Activated naive CD4-positive, alpha-beta T cell treated with anti-CD3 and anti-CD28 coated beads, Interleukin-2, amount 50 U/mL, for 72 hours (primary cell): ENCODE data around the gene ZNF138. TPM values are rescaled to one million over a fixed set of nuclear protein-coding genes. Genes with fewer than 3 reads are reported as not detected.
"Not testable (repeated sequence)": the region's sequence is repeated elsewhere in the genome, so short reads cannot be mapped to it uniquely, and the experiment has no call there.

Experiments used
- ATAC-seq, 2 donors: fragments of 150-1000 bp; cut with Tn5 transposase; 2 replicates each; pipeline ENCODE4 v1.10.0; 2021; ENCODE audit warnings: mild to moderate bottlenecking in 2 of 2, moderate library complexity in 2 of 2
- DNase-seq, 2 donors: peaks; one replicate each; pipeline ENCODE4 v3.0.0; 2021 to 2022; ENCODE audit warnings: low spot score in 2 of 2
- H3K27ac Mint-ChIP-seq, 2 donors: one replicate each; pipeline ENCODE4 v1.8.0; 2022; ENCODE audit warnings: mild to moderate bottlenecking in 2 of 2, mixed read lengths in 2 of 2
- H3K36me3 Mint-ChIP-seq, 2 donors: one replicate each; pipeline ENCODE4 v1.8.0; 2022; ENCODE audit warnings: mixed read lengths in 2 of 2
- H3K9me3 Mint-ChIP-seq, 2 donors: one replicate each; pipeline ENCODE4 v1.8.0; 2022; ENCODE audit warnings: mixed read lengths in 2 of 2
- total RNA-seq, 2 donors: library from RNA; stranded (reverse); gene quantifications; one replicate each; pipeline ENCODE4 v1.2.3, GENCODE V29; 2022

Gene ZNF138
- total RNA-seq, 2 donors from 2014 or later = 11.1 to 11.3 TPM

GRCh38 chr7:64811767-64812166, 17.5 kb downstream of the ZNF138 start:
- Mint-ChIP-seq H3K36me3 (peaks cover 20 to 52% of the 10 kb centered on the region in 2 donors), H3K27ac (no peak overlapping the region), H3K9me3 (no peaks in the 10 kb centered on the region)
- DNase-seq (no peak), ATAC-seq (no peak)

- peaks cover 48 to 52% of the 10 kb centered on the region in 2 donors for H3K36me3 Mint-ChIP-seq
- H3K9me3 Mint-ChIP-seq = peaks cover 34 to 35% of the 10 kb centered on the region in 2 donors
- H3K27ac Mint-ChIP-seq = no peak overlapping the region
- ATAC-seq (no peak), DNase-seq (no peak)
Measured at GRCh38 chr7:64830926-64831325, 36.7 kb downstream of the ZNF138 start.

GRCh38 chr7:64832136-64832535, 37.9 kb downstream of the ZNF138 start:
- no peak overlapping the region for H3K27ac Mint-ChIP-seq
- no peak for ATAC-seq
- DNase-seq = no peak
- H3K36me3 Mint-ChIP-seq = peaks cover 54 to 61% of the 10 kb centered on the region in 2 donors
- peaks cover 43% of the 10 kb centered on the region in 2 donors for H3K9me3 Mint-ChIP-seq

GRCh38 chr7:64834989-64835388, 40.8 kb downstream of the ZNF138 start:
- Mint-ChIP-seq H3K9me3 (peaks cover 52 to 64% of the 10 kb centered on the region in 2 donors), H3K36me3 (peaks cover 69 to 74% of the 10 kb centered on the region in 2 donors), H3K27ac (no peak overlapping the region)
- ATAC-seq (no peak), DNase-seq (no peak)

- H3K36me3 Mint-ChIP-seq = peaks cover 63 to 69% of the 10 kb centered on the region in 2 donors
- H3K27ac Mint-ChIP-seq, DNase-seq, ATAC-seq: not testable (repeated sequence)
- H3K9me3 Mint-ChIP-seq = peaks cover 49 to 62% of the 10 kb centered on the region in 2 donors
Measured at GRCh38 chr7:64835856-64836255, 41.6 kb downstream of the ZNF138 start.

- not testable (repeated sequence) for H3K27ac Mint-ChIP-seq, ATAC-seq, DNase-seq
- peaks cover 32 to 44% of the 10 kb centered on the region in 2 donors for H3K9me3 Mint-ChIP-seq
- H3K36me3 Mint-ChIP-seq = peaks cover 42 to 47% of the 10 kb centered on the region in 2 donors
Measured at GRCh38 chr7:64838051-64838450, 43.8 kb downstream of the ZNF138 start.

- DNase-seq (no peak), ATAC-seq (no peak)
- peaks cover 32 to 44% of the 10 kb centered on the region in 2 donors for H3K9me3 Mint-ChIP-seq
- H3K27ac Mint-ChIP-seq = no peak overlapping the region
- H3K36me3 Mint-ChIP-seq = peaks cover 41 to 46% of the 10 kb centered on the region in 2 donors
Measured at GRCh38 chr7:64838691-64839090, 44.5 kb downstream of the ZNF138 start.

- H3K36me3 Mint-ChIP-seq = peaks cover 37 to 43% of the 10 kb centered on the region in 2 donors
- peaks cover 30 to 40% of the 10 kb centered on the region in 2 donors for H3K9me3 Mint-ChIP-seq
- no peak overlapping the region for H3K27ac Mint-ChIP-seq
- ATAC-seq = no peak
- DNase-seq = no peak
Measured at GRCh38 chr7:64839910-64840309, 45.7 kb downstream of the ZNF138 start.

GRCh38 chr7:64849250-64849923, 55.2 kb downstream of the ZNF138 start:
- Mint-ChIP-seq H3K9me3 (peaks cover 5 to 20% of the 10 kb centered on the region in 2 donors), H3K36me3 (peaks cover 5 to 20% of the 10 kb centered on the region in 2 donors), H3K27ac (no peak overlapping the region)
- DNase-seq (no peak), ATAC-seq (no peak)

GRCh38 chr7:64849924-64850499, 55.8 kb downstream of the ZNF138 start:
- ATAC-seq (no peak), DNase-seq (no peak)
- peaks cover 5 to 18% of the 10 kb centered on the region in 2 donors for H3K9me3 Mint-ChIP-seq
- peaks cover 2 to 17% of the 10 kb centered on the region in 2 donors for H3K36me3 Mint-ChIP-seq
- no peak overlapping the region for H3K27ac Mint-ChIP-seq

GRCh38 chr7:64853679-64854078, 59.5 kb downstream of the ZNF138 start:
- ATAC-seq (no peak), DNase-seq (no peak)
- Mint-ChIP-seq H3K9me3 (peaks cover 5 to 9% of the 10 kb centered on the region in 2 donors), H3K27ac (no peak overlapping the region), H3K36me3 (peaks cover 0 to 10% of the 10 kb centered on the region in 2 donors)

- peaks cover 0 to 5% of the 10 kb centered on the region in 2 donors for H3K9me3 Mint-ChIP-seq
- no peak overlapping the region for H3K27ac Mint-ChIP-seq
- ATAC-seq (no peak), DNase-seq (no peak)
- peaks cover 0 to 6% of the 10 kb centered on the region in 2 donors for H3K36me3 Mint-ChIP-seq
Measured at GRCh38 chr7:64854969-64855368, 60.7 kb downstream of the ZNF138 start.

- Mint-ChIP-seq H3K27ac (no peak overlapping the region), H3K36me3 (peaks cover 9% of the 10 kb centered on the region in 2 donors), H3K9me3 (peaks cover 0 to 7% of the 10 kb centered on the region in 2 donors)
- ATAC-seq (no peak), DNase-seq (no peak)
Measured at GRCh38 chr7:64863021-64863420, 68.8 kb downstream of the ZNF138 start.

GRCh38 chr7:64863530-64863929, 69.3 kb downstream of the ZNF138 start:
- DNase-seq, H3K27ac Mint-ChIP-seq, H3K9me3 Mint-ChIP-seq, ATAC-seq: not testable (repeated sequence)
- H3K36me3 Mint-ChIP-seq = peaks cover 9 to 14% of the 10 kb centered on the region in 2 donors

- peaks cover 0 to 7% of the 10 kb centered on the region in 2 donors for H3K9me3 Mint-ChIP-seq
- H3K36me3 Mint-ChIP-seq = peaks cover 9 to 14% of the 10 kb centered on the region in 2 donors
- no peak overlapping the region for H3K27ac Mint-ChIP-seq
- ATAC-seq (no peak), DNase-seq (no peak)
Measured at GRCh38 chr7:64863969-64864368, 69.7 kb downstream of the ZNF138 start.

GRCh38 chr7:64867863-64868440, 73.7 kb downstream of the ZNF138 start:
- peaks cover 0 to 4% of the 10 kb centered on the region in 2 donors for H3K9me3 Mint-ChIP-seq
- DNase-seq = no peak
- no peak overlapping the region for H3K27ac Mint-ChIP-seq
- no peak for ATAC-seq
- H3K36me3 Mint-ChIP-seq = peaks cover 7 to 14% of the 10 kb centered on the region in 2 donors

GRCh38 chr7:64868499-64868898, 74.3 kb downstream of the ZNF138 start:
- DNase-seq (no peak), ATAC-seq (no peak)
- no peak overlapping the region for H3K27ac Mint-ChIP-seq
- peaks cover 1 to 13% of the 10 kb centered on the region in 2 donors for H3K36me3 Mint-ChIP-seq
- peaks cover 0 to 4% of the 10 kb centered on the region in 2 donors for H3K9me3 Mint-ChIP-seq
